Measurements from ENCODE around the gene UNC119B.

The UNC119B gene

DNA sequence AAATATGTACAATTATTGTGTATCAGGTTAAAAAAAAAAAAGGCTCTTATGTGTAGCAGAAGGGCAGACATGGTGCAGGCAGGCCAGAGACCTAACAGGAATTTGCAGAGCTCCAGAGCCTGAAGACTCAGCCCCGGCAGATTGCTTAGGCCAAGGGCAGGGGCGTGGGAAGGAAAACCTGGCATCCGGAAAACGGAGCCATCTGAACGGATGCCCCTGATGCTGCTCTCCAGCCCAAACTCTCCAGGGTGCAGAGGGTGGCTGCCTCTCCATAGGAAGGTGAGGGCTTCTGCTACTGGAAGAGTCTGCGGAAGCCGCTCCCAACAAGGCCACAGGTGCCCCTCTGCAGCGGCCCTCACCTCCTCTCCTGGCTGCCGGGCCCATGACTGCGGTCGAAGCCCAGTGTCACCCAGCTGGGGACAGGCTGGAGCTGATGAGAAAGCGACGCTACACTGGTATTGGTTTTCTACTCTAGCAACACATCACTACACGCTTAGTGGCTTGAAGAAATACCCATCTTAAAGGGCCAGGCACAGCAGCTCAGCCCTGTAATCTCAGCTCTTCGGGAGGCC is 34.8 kb downstream of the UNC119B start:
- Histone ChIP-seq H3K27ac (ENCODE audit: low read depth, low read length) (no peak overlapping the region), H3K4me1 (ENCODE audit: insufficient read depth, low read length) (no peaks in the 10 kb centered on the region), H3K4me3 (ENCODE audit: low read length) (no peak overlapping the region), H3K36me3 (ENCODE audit: insufficient read depth, low read length) (no peaks in the 10 kb centered on the region), H3K9ac (ENCODE audit: low read depth, low read length) (no peak overlapping the region), H3K9me3 (ENCODE audit: insufficient read depth, low read depth, low read length) (no peaks in the 10 kb centered on the region), H3K27me3 (ENCODE audit: insufficient read depth, low read length) (no peaks in the 10 kb centered on the region)
- 91% methylated on average over 15 of the region's 15 CpGs for WGBS

- WGBS = 96% methylated on average over 7 of the region's 7 CpGs
- H3K36me3 ChIP-seq (ENCODE audit: insufficient read depth, low read length) = no peaks in the 10 kb centered on the region
- no peak overlapping the region for H3K27ac ChIP-seq (ENCODE audit: low read depth, low read length)
- H3K9ac ChIP-seq (ENCODE audit: low read depth, low read length) = no peak overlapping the region
- H3K9me3 ChIP-seq (ENCODE audit: insufficient read depth, low read depth, low read length) = no peaks in the 10 kb centered on the region
- no peak overlapping the region for H3K4me3 ChIP-seq (ENCODE audit: low read length)
- no peaks in the 10 kb centered on the region for H3K4me1 ChIP-seq (ENCODE audit: insufficient read depth, low read length)
- H3K27me3 ChIP-seq (ENCODE audit: insufficient read depth, low read length) = no peaks in the 10 kb centered on the region
These were observed 38.0 kb downstream of the UNC119B start for GRCh38 chr12:120748242-120748641.

DNA sequence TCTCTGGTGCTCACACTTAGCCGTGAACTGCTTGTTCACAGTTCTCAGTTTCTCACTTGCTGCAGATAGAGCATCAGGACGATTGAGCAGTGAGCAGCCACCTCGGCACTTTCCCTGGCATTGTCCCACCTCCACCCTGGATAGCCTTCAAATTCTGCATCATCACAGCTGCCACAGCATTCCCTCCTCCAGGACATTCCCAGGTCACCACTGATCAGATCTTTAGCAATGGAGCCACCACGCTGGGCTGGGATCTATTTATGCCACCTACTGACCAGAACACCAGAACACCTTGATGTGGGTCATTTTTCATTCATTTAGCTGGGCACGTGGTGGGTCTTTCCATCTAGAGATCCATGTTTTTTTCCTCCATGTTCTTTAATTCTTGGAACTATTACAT is 39.0 kb downstream of the UNC119B start:
- no peak overlapping the region for H3K9ac ChIP-seq (ENCODE audit: low read depth, low read length)
- no peaks in the 10 kb centered on the region for H3K9me3 ChIP-seq (ENCODE audit: insufficient read depth, low read depth, low read length)
- no peak overlapping the region for H3K27ac ChIP-seq (ENCODE audit: low read depth, low read length)
- no peak overlapping the region for H3K4me3 ChIP-seq (ENCODE audit: low read length)
- H3K27me3 ChIP-seq (ENCODE audit: insufficient read depth, low read length) = no peaks in the 10 kb centered on the region
- H3K4me1 ChIP-seq (ENCODE audit: insufficient read depth, low read length) = no peaks in the 10 kb centered on the region
- 88% methylated on average over 5 of the region's 5 CpGs for WGBS
- no peaks in the 10 kb centered on the region for H3K36me3 ChIP-seq (ENCODE audit: insufficient read depth, low read length)

GRCh38 chr12:120750806-120751205 is 40.5 kb downstream of the UNC119B start:
- 95% methylated on average over 4 of the region's 5 CpGs for WGBS
- H3K9me3 ChIP-seq (ENCODE audit: insufficient read depth, low read depth, low read length) = no peaks in the 10 kb centered on the region

GRCh38 chr12:120751389-120751788 is 41.1 kb downstream of the UNC119B start:
- H3K36me3 ChIP-seq (ENCODE audit: insufficient read depth, low read length) = no peaks in the 10 kb centered on the region
- no peaks in the 10 kb centered on the region for H3K9me3 ChIP-seq (ENCODE audit: insufficient read depth, low read depth, low read length)
- no peak overlapping the region for H3K9ac ChIP-seq (ENCODE audit: low read depth, low read length)
- H3K27me3 ChIP-seq (ENCODE audit: insufficient read depth, low read length) = no peaks in the 10 kb centered on the region
- no peak overlapping the region for H3K27ac ChIP-seq (ENCODE audit: low read depth, low read length)
- no peak overlapping the region for H3K4me3 ChIP-seq (ENCODE audit: low read length)
- 95% methylated on average over 9 of the region's 9 CpGs for WGBS
- H3K4me1 ChIP-seq (ENCODE audit: insufficient read depth, low read length) = no peaks in the 10 kb centered on the region

More at GRCh38 chr12:120750806-120751205, 40.5 kb downstream of the UNC119B start:
- Histone ChIP-seq H3K9ac (ENCODE audit: low read depth, low read length) (no peak overlapping the region), H3K27ac (ENCODE audit: low read depth, low read length) (no peak overlapping the region), H3K4me1 (ENCODE audit: insufficient read depth, low read length) (no peaks in the 10 kb centered on the region), H3K36me3 (ENCODE audit: insufficient read depth, low read length) (no peaks in the 10 kb centered on the region), H3K4me3 (ENCODE audit: low read length) (no peak overlapping the region), H3K27me3 (ENCODE audit: insufficient read depth, low read length) (no peaks in the 10 kb centered on the region)

DNA sequence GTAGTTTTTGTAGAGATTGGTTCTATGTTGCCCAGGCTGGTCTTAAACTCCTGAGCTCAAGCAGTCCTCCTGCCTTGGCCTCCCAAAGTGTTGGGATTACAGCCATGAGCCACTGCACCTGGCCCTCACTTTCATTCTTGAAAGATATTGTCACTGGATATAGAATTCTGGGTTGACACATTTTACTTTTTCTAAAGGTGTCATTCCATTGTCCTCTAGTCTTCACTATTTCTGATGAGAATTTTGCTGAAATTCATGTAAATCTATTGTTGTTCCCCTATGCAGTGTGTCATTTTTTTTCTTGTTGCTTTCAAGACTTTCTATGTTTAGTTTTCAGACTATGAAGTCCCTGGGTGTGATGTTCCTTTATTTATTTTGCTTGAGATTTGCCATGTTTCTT is 44.5 kb downstream of the UNC119B start:
- H3K4me3 ChIP-seq (ENCODE audit: low read length) = no peak overlapping the region
- H3K9ac ChIP-seq (ENCODE audit: low read depth, low read length) = no peak overlapping the region
- H3K4me1 ChIP-seq (ENCODE audit: insufficient read depth, low read length) = peaks cover 12% of the 10 kb centered on the region
- H3K36me3 ChIP-seq (ENCODE audit: insufficient read depth, low read length) = no peaks in the 10 kb centered on the region
- H3K27me3 ChIP-seq (ENCODE audit: insufficient read depth, low read length) = no peaks in the 10 kb centered on the region
- H3K27ac ChIP-seq (ENCODE audit: low read depth, low read length) = no peak overlapping the region
- H3K9me3 ChIP-seq (ENCODE audit: insufficient read depth, low read depth, low read length) = no peaks in the 10 kb centered on the region

GRCh38 chr12:120755269-120755668 is 45.0 kb downstream of the UNC119B start:
- Histone ChIP-seq H3K9me3 (ENCODE audit: insufficient read depth, low read depth, low read length) (no peaks in the 10 kb centered on the region), H3K27ac (ENCODE audit: low read depth, low read length) (no peak overlapping the region), H3K4me1 (ENCODE audit: insufficient read depth, low read length) (peaks cover 14% of the 10 kb centered on the region), H3K4me3 (ENCODE audit: low read length) (no peak overlapping the region), H3K9ac (ENCODE audit: low read depth, low read length) (no peak overlapping the region), H3K27me3 (ENCODE audit: insufficient read depth, low read length) (no peaks in the 10 kb centered on the region), H3K36me3 (ENCODE audit: insufficient read depth, low read length) (no peaks in the 10 kb centered on the region)

DNA sequence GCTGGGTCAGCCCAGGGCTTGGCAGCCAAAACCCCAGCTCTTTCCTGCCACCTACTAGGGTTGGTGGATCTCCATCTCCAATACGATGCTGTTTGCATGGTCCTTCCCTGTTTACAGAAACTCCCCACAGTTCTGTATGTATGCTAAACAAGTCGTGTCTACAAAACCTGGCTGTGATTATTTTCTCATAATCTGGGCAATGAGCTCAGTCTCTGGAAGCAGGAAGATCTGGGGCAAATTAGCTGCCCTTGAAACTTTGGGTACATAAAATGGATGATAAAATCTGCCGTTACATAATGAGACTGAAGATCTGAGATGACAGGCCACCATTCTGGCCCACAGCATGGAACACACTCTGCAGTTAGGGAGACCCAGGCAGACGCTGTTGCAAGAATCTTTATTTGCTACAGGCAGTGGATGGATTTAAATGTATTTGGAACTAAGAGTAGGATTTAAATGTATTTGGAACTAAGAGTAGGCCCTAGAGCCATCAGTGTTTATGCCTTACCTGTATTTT is 47.0 kb downstream of the UNC119B start:
- peaks cover 7% of the 10 kb centered on the region; the same call in 1 of the 2 replicates for H3K36me3 ChIP-seq (ENCODE audit: insufficient read depth, low read length)
- H3K9me3 ChIP-seq (ENCODE audit: insufficient read depth, low read depth, low read length) = no peaks in the 10 kb centered on the region
- no peak overlapping the region for H3K9ac ChIP-seq (ENCODE audit: low read depth, low read length)
- no peaks in the 10 kb centered on the region for H3K27me3 ChIP-seq (ENCODE audit: insufficient read depth, low read length)
- peaks cover 14% of the 10 kb centered on the region for H3K4me1 ChIP-seq (ENCODE audit: insufficient read depth, low read length)
- H3K4me3 ChIP-seq (ENCODE audit: low read length) = no peak overlapping the region
- WGBS = 89% methylated on average over 4 of the region's 4 CpGs
- H3K27ac ChIP-seq (ENCODE audit: low read depth, low read length) = no peak overlapping the region

GRCh38 chr12:120757949-120758348 is 47.7 kb downstream of the UNC119B start:
- 92% methylated on average over 6 of the region's 6 CpGs for WGBS
- Histone ChIP-seq H3K27ac (ENCODE audit: low read depth, low read length) (no peak overlapping the region), H3K4me3 (ENCODE audit: low read length) (no peak overlapping the region), H3K4me1 (ENCODE audit: insufficient read depth, low read length) (peaks cover 14% of the 10 kb centered on the region), H3K9ac (ENCODE audit: low read depth, low read length) (no peak overlapping the region), H3K36me3 (ENCODE audit: insufficient read depth, low read length) (peaks cover 11% of the 10 kb centered on the region; the same call in 1 of the 2 replicates), H3K27me3 (ENCODE audit: insufficient read depth, low read length) (no peaks in the 10 kb centered on the region), H3K9me3 (ENCODE audit: insufficient read depth, low read depth, low read length) (no peaks in the 10 kb centered on the region)

DNA sequence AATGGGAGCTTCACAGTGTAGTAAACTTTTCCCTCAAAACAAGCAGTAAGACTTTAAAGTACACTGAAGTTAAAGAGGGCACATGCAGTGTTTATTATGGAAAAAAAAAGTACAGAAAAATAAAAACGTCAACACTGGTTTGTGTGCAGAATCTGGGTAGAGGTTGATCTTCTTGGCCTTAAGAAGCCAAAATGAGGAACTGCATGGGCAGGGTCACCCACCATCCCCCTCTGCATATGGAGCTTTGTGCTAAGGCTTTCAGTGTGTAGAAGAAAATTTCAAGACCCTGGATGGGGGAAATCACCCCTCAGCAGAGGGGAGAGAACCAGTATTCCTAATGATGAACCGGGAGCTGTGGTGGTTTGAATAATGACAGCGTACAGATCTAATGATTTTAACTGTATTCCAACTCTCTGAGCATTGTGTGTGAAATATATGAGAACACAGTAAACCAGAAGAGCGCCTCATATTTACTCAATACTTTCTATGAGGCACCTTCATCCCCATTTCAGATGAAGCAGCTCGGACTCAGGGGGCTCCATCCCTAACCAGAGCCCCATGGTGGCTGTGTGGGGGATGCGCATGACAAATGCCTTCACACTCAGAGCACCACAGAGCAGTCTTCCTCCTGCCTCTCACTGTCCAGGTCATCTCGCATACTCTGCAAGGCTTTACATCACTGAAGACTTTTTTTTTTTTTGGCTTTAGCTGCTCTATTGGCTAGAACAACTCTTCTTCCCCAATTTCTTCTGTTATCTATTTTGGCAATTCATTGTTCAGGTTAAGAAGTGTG is 48.7 kb downstream of the UNC119B start:
- Histone ChIP-seq H3K4me1 (ENCODE audit: insufficient read depth, low read length) (peaks cover 14% of the 10 kb centered on the region), H3K27me3 (ENCODE audit: insufficient read depth, low read length) (no peaks in the 10 kb centered on the region), H3K36me3 (ENCODE audit: insufficient read depth, low read length) (peaks cover 21% of the 10 kb centered on the region), H3K27ac (ENCODE audit: low read depth, low read length) (no peak overlapping the region), H3K9ac (ENCODE audit: low read depth, low read length) (no peak overlapping the region), H3K9me3 (ENCODE audit: insufficient read depth, low read depth, low read length) (no peaks in the 10 kb centered on the region), H3K4me3 (ENCODE audit: low read length) (no peak overlapping the region)
- WGBS = 72% methylated on average over 7 of the region's 7 CpGs

GRCh38 chr12:120759591-120760348 is 49.5 kb downstream of the UNC119B start:
- no peak overlapping the region for H3K9ac ChIP-seq (ENCODE audit: low read depth, low read length)
- no peak overlapping the region for H3K27ac ChIP-seq (ENCODE audit: low read depth, low read length)
- WGBS = 89% methylated on average over 26 of the region's 27 CpGs
- peaks cover 29% of the 10 kb centered on the region for H3K36me3 ChIP-seq (ENCODE audit: insufficient read depth, low read length)
- no peak overlapping the region for H3K4me3 ChIP-seq (ENCODE audit: low read length)
- no peaks in the 10 kb centered on the region for H3K27me3 ChIP-seq (ENCODE audit: insufficient read depth, low read length)
- no peaks in the 10 kb centered on the region for H3K9me3 ChIP-seq (ENCODE audit: insufficient read depth, low read depth, low read length)
- peaks cover 14% of the 10 kb centered on the region for H3K4me1 ChIP-seq (ENCODE audit: insufficient read depth, low read length)

Data from HUES64 (cell line).